GM19452 (cell line): ENCODE measurements around the gene TICAM1.

Experiments
- ATAC-seq: cut with Tn5 transposase; IDR thresholded peaks from one replicate; pipeline ENCODE4 v1.9.1; 2021; ENCODE audit not compliant: unreplicated experiment

TICAM1 gene

GRCh38 chr19:4773047-4773640 is 58.4 kb downstream of the TICAM1 start:
- ATAC-seq: no peak

GRCh38 chr19:4772566-4772965 is 58.9 kb downstream of the TICAM1 start:
- no peak for ATAC-seq

GRCh38 chr19:4768934-4769777 is 62.4 kb downstream of the TICAM1 start:
- ATAC-seq: no peak
